BLaER1 (cell line): ENCODE measurements around the gene TIMM10B.

Experiments
- H3K27ac ChIP-seq: shearing (Covaris generic); formaldehyde crosslinking; 2 replicates; pipeline ENCODE4 v1.8.1; 2022
- H3K27me3 ChIP-seq: shearing (Covaris generic); formaldehyde crosslinking; 2 replicates; pipeline ENCODE4 v1.8.1; 2022
- H3K36me3 ChIP-seq: shearing (Covaris generic); formaldehyde crosslinking; 2 replicates; pipeline ENCODE4 v1.8.1; 2022
- H3K4me1 ChIP-seq: shearing (Covaris generic); formaldehyde crosslinking; 2 replicates; pipeline ENCODE4 v1.8.1; 2022
- H3K4me2 ChIP-seq: shearing (Covaris generic); formaldehyde crosslinking; 2 replicates; pipeline ENCODE4 v1.8.1; 2022
- H3K4me3 ChIP-seq: shearing (Covaris generic); formaldehyde crosslinking; 2 replicates; pipeline ENCODE4 v1.8.1; 2022
- H3K9ac ChIP-seq: shearing (Covaris generic); formaldehyde crosslinking; 2 replicates; pipeline ENCODE4 v1.8.1; 2022
- H3K9me3 ChIP-seq: shearing (Covaris generic); formaldehyde crosslinking; 2 replicates; pipeline ENCODE4 v1.8.1; 2022
- H4K20me1 ChIP-seq: shearing (Covaris generic); formaldehyde crosslinking; 2 replicates; pipeline ENCODE4 v1.8.1; 2022
- Cebpa-rat ChIP-seq: shearing (Covaris generic); IDR thresholded peaks from 2 replicates; pipeline ENCODE4 v1.8.1; 2022

The TIMM10B gene

DNA sequence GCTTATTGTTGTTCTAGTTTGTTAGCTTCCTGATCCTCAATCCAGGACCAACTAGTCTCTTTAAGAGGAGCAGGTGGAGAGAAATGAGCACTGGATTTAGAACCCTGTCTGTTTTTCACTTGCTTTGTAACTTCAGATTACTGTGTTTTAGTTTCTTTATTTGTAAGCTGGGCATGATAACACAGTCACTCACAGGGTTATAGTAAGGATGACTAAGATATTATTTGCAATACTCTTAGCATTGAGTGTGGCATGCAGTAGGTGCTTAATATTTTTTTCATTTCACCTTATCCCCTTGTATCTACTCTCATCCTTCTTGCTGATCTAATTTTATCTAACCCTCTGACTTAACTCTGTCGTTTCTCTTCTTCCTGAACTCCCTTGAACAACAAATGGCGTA lies 49.5 kb downstream of the TIMM10B start:
- TF ChIP-seq Cebpa-rat, result no peak
- Histone ChIP-seq H3K4me3 (no peak overlapping the region), H3K4me2 (no peak overlapping the region), H3K27me3 (no peaks in the 10 kb centered on the region), H3K9ac (no peak overlapping the region), H3K27ac (no peak overlapping the region), H3K36me3 (peaks cover 33% of the 10 kb centered on the region), H3K9me3 (no peaks in the 10 kb centered on the region), H3K4me1 (peaks cover 9% of the 10 kb centered on the region), H4K20me1 (no peaks in the 10 kb centered on the region)

GRCh38 chr11:6531267-6531752 lies 50.0 kb downstream of the TIMM10B start:
- Histone ChIP-seq H3K27me3 (no peaks in the 10 kb centered on the region), H3K4me2 (no peak overlapping the region), H4K20me1 (no peaks in the 10 kb centered on the region), H3K27ac (no peak overlapping the region), H3K4me1 (peaks cover 5% of the 10 kb centered on the region), H3K9me3 (no peaks in the 10 kb centered on the region), H3K4me3 (no peak overlapping the region), H3K36me3 (peaks cover 33% of the 10 kb centered on the region), H3K9ac (no peak overlapping the region)
- TF ChIP-seq Cebpa-rat, result no peak
